Liver (tissue), 10 donors: ENCODE data around the gene CMTM8. TPM values are rescaled to one million over a fixed set of nuclear protein-coding genes. Genes with fewer than 3 reads are reported as not detected.

Experiments used
- DNase-seq: peaks from one replicate; pipeline ENCODE4 v3.0.0-alpha.2; 2017; ENCODE audit warnings: low spot score
- H3K27ac ChIP-seq, 2 donors: one replicate each; pipeline ENCODE4 v1.7.0; 2013; ENCODE audit warnings: inconsistent platforms in 2 of 2, low read length in 2 of 2, control low read depth in 1 of 2, low read depth in 1 of 2, mild to moderate bottlenecking in 1 of 2
- H3K27me3 ChIP-seq, 4 donors: one replicate each; pipeline versions ENCODE4 v1.6.1 to v1.7.0; 2013; ENCODE audit warnings: low read length in 3 of 4, inconsistent platforms in 1 of 4, mild to moderate bottlenecking in 1 of 4, moderate library complexity in 1 of 4; ENCODE audit not compliant: control insufficient read depth in 4 of 4, insufficient read depth in 4 of 4
- H3K36me3 ChIP-seq, 4 donors: one replicate each; pipeline versions ENCODE4 v1.6.1 to v1.7.0; 2013; ENCODE audit warnings: low read length in 3 of 4, mild to moderate bottlenecking in 3 of 4, low read depth in 1 of 4, moderate library complexity in 1 of 4; ENCODE audit not compliant: control insufficient read depth in 4 of 4, insufficient read depth in 3 of 4
- H3K4me1 ChIP-seq, 4 donors: one replicate each; pipeline versions ENCODE4 v1.6.1 to v1.7.0; 2013; ENCODE audit warnings: low read length in 3 of 4, mild to moderate bottlenecking in 3 of 4, moderate library complexity in 1 of 4; ENCODE audit not compliant: control insufficient read depth in 4 of 4, insufficient read depth in 4 of 4
- H3K4me3 ChIP-seq, 3 donors: one replicate each; pipeline versions ENCODE4 v1.6.1 to v1.7.0; 2013; ENCODE audit warnings: low read length in 3 of 3, control low read depth in 1 of 3, low read depth in 1 of 3, mild to moderate bottlenecking in 1 of 3
- H3K9ac ChIP-seq, 2 donors: one replicate each; pipeline ENCODE4 v1.7.0; 2013; ENCODE audit warnings: low read length in 2 of 2, mild to moderate bottlenecking in 2 of 2, moderate library complexity in 2 of 2, control low read depth in 1 of 2, low read depth in 1 of 2
- H3K9me3 ChIP-seq, 4 donors: one replicate each; pipeline versions ENCODE4 v1.6.1 to v1.7.0; 2013; ENCODE audit warnings: low read length in 3 of 4; ENCODE audit not compliant: control insufficient read depth in 4 of 4
- GABPA ChIP-seq, 2 donors: IDR thresholded peaks in 1 of 2; conservative IDR thresholded peaks in 1 of 2; 2 replicates each; pipeline ENCODE4 v1.6.1; 2016; ENCODE audit warnings: antibody characterized with exemption in 2 of 2, mild to moderate bottlenecking in 1 of 2, moderate library complexity in 1 of 2
- REST ChIP-seq: IDR thresholded peaks from 2 replicates; pipeline ENCODE4 v1.6.1; 2016; ENCODE audit warnings: antibody characterized with exemption, mild to moderate bottlenecking
- ZBTB33 ChIP-seq: IDR thresholded peaks from 2 replicates; pipeline ENCODE4 v1.6.1; 2016; ENCODE audit warnings: antibody characterized with exemption
- WGBS: extraction: QIAGEN DNeasy Blood & Tissue Kit; methylation state at CpG from one replicate; pipeline ENCODE4 v1.1.7; 2013; 5-methylcytosine and 5-hydroxymethylcytosine counted together
- polyA plus RNA-seq, 2 donors: library from polyadenylated mRNA; stranded (reverse) in 1 of 2; unstranded in 1 of 2; fragments of 200-250 nt in 1 of 2; fragments of >200 nt in 1 of 2; fragmentation: Nextera tagmentation in 1 of 2; extraction: Ambion mirVana in 1 of 2; gene quantifications; one replicate each; pipeline versions ENCODE4 v1.2.1 to v1.2.3, GENCODE V29; 2013 to 2015
- small RNA-seq: library from RNA; depleted of rRNA; stranded (forward); fragments of <200 nt; gene quantifications from one replicate; pipeline ENCODE3, GENCODE V24; 2014
- total RNA-seq, 2 donors: library from RNA; depleted of rRNA; stranded (reverse); fragments of >200 nt; gene quantifications; one replicate each; pipeline ENCODE4 v1.2.3, GENCODE V29; 2014
- donor health status: healthy.
- donor health status: healthy.
- donor health status: healthy.
- donor health status: healthy.
- donor health status: healthy.

CMTM8 gene
- total and polyA plus RNA-seq, 4 donors = 4.3 to 44.6 (median 12.5) TPM

DNA sequence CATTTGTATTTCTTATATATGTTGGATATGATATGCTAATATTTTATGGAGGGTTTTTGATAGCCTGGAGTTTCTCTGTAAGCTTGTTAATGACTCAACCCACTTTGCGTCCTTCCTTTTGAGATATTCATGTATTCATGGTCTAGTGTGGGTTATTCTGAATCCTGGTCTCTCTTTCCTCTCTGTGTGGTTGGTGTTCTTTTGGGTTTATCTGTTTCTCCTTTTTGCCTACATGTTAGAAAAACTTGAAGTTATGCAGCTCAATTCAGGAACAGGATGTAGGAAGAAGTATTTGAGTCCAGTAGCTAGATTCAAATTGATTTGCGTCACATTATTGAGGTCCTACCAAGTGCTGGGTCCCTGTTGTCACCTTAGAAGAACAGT lies 181.3 kb downstream of the CMTM8 start:
- H3K4me3 ChIP-seq = no peak overlapping the region
- H3K9me3 ChIP-seq = no peaks in the 10 kb centered on the region
- 84% methylated on average over 2 of the region's 2 CpGs for WGBS
- no peaks in the 10 kb centered on the region for H3K36me3 ChIP-seq
- no peak for DNase-seq
- peak overlapping the region; percentile 21 to 25 for H3K27ac ChIP-seq
- peaks cover 2 to 22% (median 9%) of the 10 kb centered on the region in 4 donors for H3K4me1 ChIP-seq
- TF ChIP-seq ZBTB33 (no peak), REST (no peak), GABPA (IDR thresholded peaks at IDR 0.05 in 1 of 2, conservative IDR thresholded peaks at IDR 0.05 in 1 of 2) (no peak)
- no peak overlapping the region for H3K9ac ChIP-seq
- no peaks in the 10 kb centered on the region for H3K27me3 ChIP-seq

Small RNAs within 50 kb of the gene (small RNA-seq; reads per million reads assigned to genes)
- gene AC097639.2 = not detected

Other genes with a start within 250 kb of the CMTM8 start
- 1 to 10 TPM; 4.6 to 5.0 TPM for gene GPD1L, start 132.1 kb upstream of the CMTM8 start, total RNA-seq
- 1 to 10 TPM; 1.4 to 1.5 TPM for gene GPD1L, start 132.1 kb upstream of the CMTM8 start, polyA plus RNA-seq
- gene CMTM7, start 153.2 kb downstream of the CMTM8 start, total RNA-seq = 1 to 10 TPM; 3.6 to 4.3 TPM
- gene CMTM7, start 153.2 kb downstream of the CMTM8 start, polyA plus RNA-seq = 10 to 100 TPM in 1 of 2 donors, 1 to 10 TPM in 1; 4.0 to 20.3 TPM